HG02798 (cell line): ENCODE data around the gene CTDSPL.

Experiments used
- ATAC-seq: cut with Tn5 transposase; IDR thresholded peaks from one replicate; pipeline ENCODE4 v1.9.1; 2021; ENCODE audit warnings: mild to moderate bottlenecking; ENCODE audit not compliant: unreplicated experiment, poor library complexity

CTDSPL gene

GRCh38 chr3:37937156-37937555, 75.5 kb downstream of the CTDSPL start:
- ATAC-seq = no peak

DNA sequence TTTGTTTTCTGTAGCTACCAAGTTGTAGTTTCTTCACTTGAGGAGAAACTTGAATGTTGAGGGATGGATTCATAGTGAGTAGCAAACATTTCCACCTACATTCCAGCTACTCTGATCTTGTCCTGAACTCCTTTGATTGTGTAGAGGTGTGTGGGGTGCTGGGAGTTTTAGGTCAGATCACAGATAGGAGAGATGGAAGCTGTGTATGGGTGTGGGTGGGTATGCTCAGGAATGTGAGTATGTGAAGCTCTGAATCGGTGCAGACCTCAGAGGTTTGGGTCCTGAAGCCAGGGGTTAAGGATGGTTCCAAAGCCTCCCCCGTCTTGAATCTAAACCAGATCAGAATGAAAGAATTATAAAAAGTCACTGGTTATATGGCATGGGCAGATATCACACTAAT, 76.3 kb downstream of the CTDSPL start:
- no peak for ATAC-seq

- no peak for ATAC-seq
Observed at GRCh38 chr3:37940242-37940908, 78.7 kb downstream of the CTDSPL start.

GRCh38 chr3:37941608-37942508, 80.2 kb downstream of the CTDSPL start:
- no peak for ATAC-seq

GRCh38 chr3:37942646-37943045, 81.0 kb downstream of the CTDSPL start:
- ATAC-seq = no peak

- ATAC-seq = no peak
Observed at GRCh38 chr3:37943126-37943525, 81.4 kb downstream of the CTDSPL start.

- no peak for ATAC-seq
Observed at GRCh38 chr3:37943631-37944314, 82.1 kb downstream of the CTDSPL start.

DNA sequence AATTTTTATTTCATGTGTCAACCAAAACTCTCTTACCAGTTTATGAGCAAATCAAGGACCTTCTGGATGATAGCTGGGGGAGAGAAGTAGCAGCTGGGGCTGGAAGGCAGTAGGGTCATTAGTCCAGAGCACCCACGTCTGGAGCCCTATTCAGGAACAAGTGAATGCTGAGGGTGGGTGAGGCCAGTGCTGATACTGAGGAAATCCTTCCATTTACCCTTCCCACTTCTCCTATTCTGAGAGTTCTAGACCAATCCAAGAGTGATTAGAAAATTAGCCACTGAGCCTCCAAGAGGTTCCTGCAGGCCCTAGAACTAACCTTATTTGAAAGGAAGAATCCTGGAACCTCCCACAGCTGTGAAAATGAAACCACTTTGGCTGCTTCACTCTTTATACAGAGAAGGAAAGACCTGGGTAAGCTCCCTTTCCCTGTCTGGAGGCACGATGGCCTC, 82.7 kb downstream of the CTDSPL start:
- ATAC-seq = no peak

DNA sequence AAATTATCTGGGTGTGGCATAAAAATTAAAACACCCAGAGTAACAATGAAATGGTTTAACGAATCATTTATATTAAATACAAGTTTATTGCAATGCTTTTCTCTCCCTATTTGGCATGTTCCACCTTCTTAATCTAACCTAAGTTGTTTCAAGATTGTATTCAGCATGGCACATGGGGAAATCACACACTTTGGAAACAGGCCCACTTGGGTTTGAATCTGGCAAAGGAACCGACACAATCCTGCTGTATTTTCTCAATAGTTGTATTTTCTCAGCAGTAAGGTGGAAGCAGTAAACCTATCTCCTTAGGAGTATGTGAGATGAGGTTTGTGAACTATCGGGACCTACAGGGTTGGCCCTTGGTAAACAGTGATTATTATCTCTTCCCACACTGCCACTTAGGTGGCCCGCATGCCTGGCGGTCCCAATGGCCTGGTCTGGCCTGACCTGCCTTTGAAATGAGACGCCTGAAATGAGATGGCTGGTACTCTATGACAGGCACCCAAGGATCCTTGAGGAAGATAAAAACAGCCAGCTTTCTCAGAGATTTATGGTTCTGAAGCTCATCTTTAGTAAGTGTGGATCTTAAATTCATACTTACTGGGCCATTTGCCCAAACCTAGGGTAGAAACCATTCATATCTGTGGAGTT, 83.6 kb downstream of the CTDSPL start:
- no peak for ATAC-seq

DNA sequence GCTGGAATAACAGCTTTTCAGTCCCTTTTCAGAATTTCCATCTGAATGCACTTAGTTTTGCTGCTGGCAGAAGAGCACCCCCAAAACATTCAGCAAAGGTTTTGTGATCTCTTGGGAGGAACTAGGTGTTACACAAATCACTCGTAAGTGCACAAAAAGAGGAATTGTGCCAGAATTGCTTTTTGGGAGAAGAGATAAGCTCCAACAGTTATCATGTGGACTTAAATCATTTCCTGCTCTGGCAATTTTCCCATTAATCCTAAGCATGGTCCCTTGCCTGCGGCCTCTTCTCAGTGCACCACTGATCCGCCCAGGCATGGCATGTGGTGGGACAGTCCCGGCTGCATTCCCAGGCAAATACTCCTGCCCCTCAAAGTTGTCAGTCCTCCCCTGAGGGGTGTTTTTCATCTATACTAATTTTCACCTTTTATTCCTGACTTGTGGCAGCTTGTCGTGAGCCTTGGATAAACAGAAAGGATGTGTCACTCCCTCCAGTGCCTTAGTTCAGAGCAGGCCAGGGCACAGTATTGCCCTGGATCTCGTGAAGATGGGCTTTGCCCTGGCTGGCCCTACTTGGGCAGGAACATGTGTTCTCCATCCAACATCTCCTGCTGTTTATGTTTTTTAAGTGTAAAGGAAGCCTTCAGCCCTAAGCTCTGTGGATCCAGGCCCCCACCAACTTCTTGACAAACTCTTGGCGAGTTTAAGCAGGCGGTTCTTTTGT, 84.3 kb downstream of the CTDSPL start:
- ATAC-seq = no peak

GRCh38 chr3:37946531-37946889, 84.8 kb downstream of the CTDSPL start:
- no peak for ATAC-seq

GRCh38 chr3:37949866-37950265, 88.2 kb downstream of the CTDSPL start:
- ATAC-seq = no peak

DNA sequence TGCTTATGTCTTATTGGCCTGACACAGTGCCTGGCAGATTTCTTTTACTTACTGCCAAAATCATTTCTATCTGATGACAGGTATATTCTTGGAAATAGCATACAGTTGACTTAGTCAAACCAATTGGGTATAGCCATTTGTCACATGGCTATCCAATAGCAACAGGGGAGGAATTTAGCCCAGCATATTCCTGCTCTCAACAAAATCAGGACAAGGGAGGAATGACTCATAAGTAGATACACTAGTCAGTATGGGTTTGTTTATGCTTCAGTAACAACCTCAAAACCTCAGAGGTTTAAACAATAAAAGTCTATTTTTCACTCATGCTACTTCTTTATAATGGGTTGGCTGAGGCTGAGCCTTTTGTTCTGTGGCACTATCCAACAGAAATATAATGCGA, 90.9 kb downstream of the CTDSPL start:
- no peak for ATAC-seq

- no peak for ATAC-seq
Observed at GRCh38 chr3:37953226-37953625, 91.5 kb downstream of the CTDSPL start.

DNA sequence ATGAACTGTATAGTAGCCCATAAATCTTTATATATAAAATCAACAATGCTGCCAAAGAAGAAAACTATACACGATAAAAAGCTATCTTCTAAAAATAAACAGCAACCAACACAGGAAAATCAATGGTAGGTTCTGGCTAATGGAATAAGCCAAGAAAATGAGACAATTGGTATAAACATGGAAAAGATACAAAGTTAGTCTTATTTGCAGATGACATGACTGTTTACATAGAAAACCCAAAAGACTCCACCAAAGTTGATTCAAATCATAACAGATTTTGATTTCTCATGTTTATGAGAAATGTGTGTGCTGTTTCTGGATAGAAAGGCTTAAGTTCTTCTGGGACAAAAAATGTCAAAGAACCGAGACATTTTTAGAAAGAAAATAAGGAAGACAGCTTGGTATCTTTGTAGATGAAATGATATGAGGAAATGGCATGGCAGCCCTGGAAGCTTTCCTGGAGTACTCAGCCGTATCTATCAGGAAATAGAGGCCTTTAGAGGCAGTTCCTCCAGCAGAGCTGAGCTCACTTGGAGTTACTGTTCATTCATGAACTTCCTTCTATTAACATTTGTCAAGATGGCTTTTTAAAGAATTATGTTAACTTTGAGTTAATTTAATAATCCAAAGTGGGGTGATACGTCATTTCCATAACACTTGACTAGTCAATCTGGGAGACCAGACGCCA, 92.2 kb downstream of the CTDSPL start:
- no peak for ATAC-seq

GRCh38 chr3:37954881-37955280, 93.2 kb downstream of the CTDSPL start:
- ATAC-seq = no peak

GRCh38 chr3:37955918-37956707, 94.4 kb downstream of the CTDSPL start:
- no peak for ATAC-seq

GRCh38 chr3:37956723-37957538, 95.3 kb downstream of the CTDSPL start:
- no peak for ATAC-seq
